Spleen (tissue), 11 donors: ENCODE results near the gene WDFY4. TPM values are rescaled to one million over a fixed set of nuclear protein-coding genes. Genes with fewer than 3 reads are reported as not detected.

Experiments
- DNase-seq: peaks from one replicate; pipeline ENCODE4 v3.0.0-alpha.2; 2020
- H3K27ac ChIP-seq, 8 donors: fragments of 200-600 bp; sonication (generic) in 7 of 8; 1 replicate in 4 of 8; 2 replicates in 4 of 8; pipeline versions ENCODE4 v1.5.0 to v1.8.0; 2016 to 2021; ENCODE audit warnings: inconsistent platforms in 4 of 8, mild to moderate bottlenecking in 4 of 8, moderate library complexity in 1 of 8
- H3K27me3 ChIP-seq, 7 donors: fragments of 200-600 bp; sonication (generic) in 6 of 7; replicated peaks in 1 of 7; 1 replicate in 4 of 7; 2 replicates in 3 of 7; pipeline versions ENCODE4 v1.5.0 to v1.8.0; 2016 to 2021; ENCODE audit warnings: inconsistent platforms in 3 of 7, mild to moderate bottlenecking in 1 of 7
- H3K36me3 ChIP-seq, 6 donors: fragments of 200-600 bp; sonication (generic) in 5 of 6; 1 replicate in 4 of 6; 2 replicates in 2 of 6; pipeline versions ENCODE4 v1.5.0 to v1.8.0; 2016 to 2021; ENCODE audit warnings: inconsistent platforms in 2 of 6
- H3K4me1 ChIP-seq, 6 donors: fragments of 200-600 bp; sonication (generic) in 5 of 6; 1 replicate in 3 of 6; 2 replicates in 3 of 6; pipeline versions ENCODE4 v1.5.0 to v1.8.0; 2016 to 2021; ENCODE audit warnings: inconsistent platforms in 3 of 6
- H3K4me3 ChIP-seq, 8 donors: fragments of 200-600 bp; sonication (generic) in 7 of 8; 1 replicate in 4 of 8; 2 replicates in 4 of 8; pipeline versions ENCODE4 v1.5.0 to v1.8.0; 2016 to 2021; ENCODE audit warnings: inconsistent platforms in 4 of 8, mild to moderate bottlenecking in 4 of 8, moderate library complexity in 2 of 8
- H3K9me3 ChIP-seq, 8 donors: fragments of 200-600 bp; sonication (generic) in 7 of 8; 1 replicate in 4 of 8; 2 replicates in 4 of 8; pipeline versions ENCODE4 v1.5.0 to v1.8.0; 2016 to 2021; ENCODE audit warnings: inconsistent platforms in 4 of 8
- CTCF ChIP-seq, 11 experiments: fragments of 200-600 bp in 7 of 11; fragments of 450-650 bp in 4 of 11; sonication (generic) in 4 of 11; IDR thresholded peaks in 8 of 11; conservative IDR thresholded peaks in 3 of 11; 1 replicate in 7 of 11; 2 replicates in 4 of 11; pipeline versions ENCODE4 v1.4.0 to v1.8.0; 2016 to 2021; ENCODE audit warnings: antibody characterized with exemption in 11 of 11, inconsistent platforms in 4 of 11, mild to moderate bottlenecking in 1 of 11
- POLR2A ChIP-seq, 3 donors: fragments of 450-650 bp; IDR thresholded peaks; one replicate each; pipeline ENCODE4 v1.5.1; 2017; ENCODE audit warnings: antibody characterized with exemption in 3 of 3, mild to moderate bottlenecking in 1 of 3
- POLR2AphosphoS5 ChIP-seq, 3 donors: sonication (generic); formaldehyde crosslinking; IDR thresholded peaks; one replicate each; pipeline ENCODE4 v1.5.1; 2017; ENCODE audit warnings: antibody characterized with exemption in 3 of 3
- WGBS, 5 donors: extraction: QIAGEN DNeasy Blood & Tissue Kit in 3 of 5; methylation state at CpG; one replicate each; pipeline versions ENCODE4 v1.1.5 to v1.1.7; 2013 to 2018; 5-methylcytosine and 5-hydroxymethylcytosine counted together
- intact Hi-C: fragments of 100-400 bp; cut with DNase I; formaldehyde crosslinking; loops from one replicate; pipeline ENCODE4 v1.15.0; 2023; ENCODE audit warnings: low total_unique reads
- polyA plus RNA-seq, 3 donors: library from polyadenylated mRNA; stranded (reverse); fragments of 200-250 nt; gene quantifications; one replicate each; pipeline ENCODE4 v1.2.1, GENCODE V29; 2013
- total RNA-seq, 7 donors: library from RNA; depleted of rRNA in 3 of 7; stranded (reverse); fragments of >200 nt in 3 of 7; fragmentation: NEBNext Ultra II Directional in 4 of 7; extraction: Animal tissue kit (Norgen Biotek cat#: 25700) in 4 of 7; gene quantifications; one replicate each; pipeline versions ENCODE4 v1.1.0 to v1.2.1, GENCODE V29; 2016 to 2021
- donor health status: healthy with polysubstance abuse.
- donor health status: DM: no; HTN: no; CAD: no; lungs with moderate emphysema.
- donor health status: DM: no; HTN: no; CAD: no.
- donor health status: Bipolar disorder and iron deficiency.
- donor health status: healthy.
- donor health status: DM: no; HTN: no; CAD: no.
- donor health status: DM: yes; HTN: yes; CAD: no.

WDFY4 gene
- total and polyA plus RNA-seq, 10 donors = 31.7 to 120 (median 88.9) TPM

DNA sequence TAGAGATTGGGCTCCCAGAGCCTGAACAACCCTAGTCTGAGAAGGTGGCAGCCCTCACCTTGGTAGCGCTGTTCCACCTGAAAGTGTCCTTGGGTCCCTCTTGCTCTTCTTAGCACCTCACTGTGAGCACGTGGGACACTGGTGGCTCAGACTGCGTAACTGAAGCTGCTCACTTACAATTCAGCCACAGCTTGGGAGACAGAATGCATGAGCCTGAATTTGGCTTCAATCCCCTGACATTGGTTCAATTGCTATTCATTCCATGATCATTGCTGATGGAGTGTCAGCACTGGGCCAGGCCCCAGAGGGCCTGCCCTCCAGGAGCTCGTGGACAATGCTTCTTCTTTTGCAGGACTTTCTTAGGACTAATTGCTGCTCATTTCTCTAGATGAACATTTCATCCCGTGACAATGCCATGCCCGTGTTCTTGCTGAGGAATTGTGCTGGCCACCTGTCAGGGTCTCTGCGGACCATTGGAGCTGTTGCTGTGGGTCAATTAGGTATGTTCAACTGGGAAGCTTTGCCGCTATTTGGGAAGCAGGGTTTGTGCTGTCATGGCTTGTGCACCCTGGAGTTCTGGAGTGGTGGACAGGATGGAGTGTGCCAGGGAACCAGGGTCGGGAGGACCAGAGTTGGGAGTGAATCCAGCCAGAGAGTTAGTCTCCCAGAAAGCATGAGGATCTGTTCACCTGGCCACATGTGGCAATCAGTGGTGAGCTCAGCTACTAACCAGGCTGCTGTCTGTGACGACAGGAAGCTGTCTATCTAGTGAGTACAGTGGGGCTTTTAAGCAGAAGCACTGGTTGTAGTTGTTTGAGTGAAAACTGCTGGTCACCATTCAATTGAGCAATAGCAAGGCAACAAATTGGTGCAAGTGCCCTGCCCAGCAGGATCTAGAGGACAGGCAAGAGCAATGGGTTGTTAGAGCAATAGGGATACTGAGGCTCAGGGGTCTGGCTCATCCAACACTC, 105.1 kb downstream of the WDFY4 start:
- Histone ChIP-seq H3K4me1 (peaks cover 0 to 15% (median 0%) of the 10 kb centered on the region in 6 donors), H3K27ac (peak overlapping the region in 5 of 8 donors; percentile 15 to 84 (median 53)), H3K27me3 (no peaks in the 10 kb centered on the region), H3K36me3 (peaks cover 0 to 96% (median 33%) of the 10 kb centered on the region in 6 donors), H3K9me3 (no peaks in the 10 kb centered on the region), H3K4me3 (no peak overlapping the region)
- no peak for TF ChIP-seq POLR2A (IDR thresholded peaks at IDR 0.05)
- TF ChIP-seq POLR2AphosphoS5 (IDR thresholded peaks at IDR 0.05) = peak in 1 of 3 donors; percentile 9
- no peak for TF ChIP-seq CTCF (IDR thresholded peaks at IDR 0.05 in 8 of 11, conservative IDR thresholded peaks at IDR 0.05 in 3 of 11)
- intact Hi-C loops = no loop called here
- WGBS, 5 donors = 82 to 91% (median 86%) methylated on average over 10 of the region's 10 CpGs
- DNase-seq = no peak

GRCh38 chr10:48790457-48791044, 105.9 kb downstream of the WDFY4 start:
- 82 to 100% (median 92%) methylated on average over 1 to 8 of the region's 8 CpGs for WGBS, 5 donors
- DNase-seq = no peak
- peak overlapping the region in 4 of 8 donors; percentile 46 to 84 (median 62) for H3K27ac ChIP-seq

GRCh38 chr10:48791267-48791928, 106.7 kb downstream of the WDFY4 start:
- peaks cover 0 to 15% (median 0%) of the 10 kb centered on the region in 6 donors for H3K4me1 ChIP-seq
- TF ChIP-seq POLR2AphosphoS5 (IDR thresholded peaks at IDR 0.05) (no peak), CTCF (IDR thresholded peaks at IDR 0.05 in 8 of 11, conservative IDR thresholded peaks at IDR 0.05 in 3 of 11) (no peak), POLR2A (IDR thresholded peaks at IDR 0.05) (no peak)
- 82 to 92% (median 83%) methylated on average over 6 of the region's 6 CpGs for WGBS, 5 donors
- no peak overlapping the region for H3K4me3 ChIP-seq
- H3K36me3 ChIP-seq = peaks cover 0 to 96% (median 34%) of the 10 kb centered on the region in 6 donors
- no peaks in the 10 kb centered on the region for H3K27me3 ChIP-seq
- no peaks in the 10 kb centered on the region for H3K9me3 ChIP-seq
- no peak for DNase-seq
- peak overlapping the region in 1 of 8 donors; percentile 84 for H3K27ac ChIP-seq
- intact Hi-C loops = no loop called here

More at GRCh38 chr10:48790457-48791044, 105.9 kb downstream of the WDFY4 start:
- no peak overlapping the region for H3K4me3 ChIP-seq
- H3K4me1 ChIP-seq = peaks cover 0 to 15% (median 0%) of the 10 kb centered on the region in 6 donors
- peaks cover 0 to 95% (median 31%) of the 10 kb centered on the region in 6 donors for H3K36me3 ChIP-seq
- no peaks in the 10 kb centered on the region for H3K27me3 ChIP-seq
- H3K9me3 ChIP-seq = no peaks in the 10 kb centered on the region
- no peak for TF ChIP-seq POLR2A (IDR thresholded peaks at IDR 0.05)
- TF ChIP-seq CTCF (IDR thresholded peaks at IDR 0.05 in 8 of 11, conservative IDR thresholded peaks at IDR 0.05 in 3 of 11) = no peak
- TF ChIP-seq POLR2AphosphoS5 (IDR thresholded peaks at IDR 0.05) = no peak
- intact Hi-C loops = no loop called here
